Uterus (tissue), 4 donors: ENCODE measurements around the gene SLC2A5. TPM values are rescaled to one million over a fixed set of nuclear protein-coding genes. Genes with fewer than 3 reads are reported as not detected.
A peak's percentile ranks its signal among the peaks of the same experiment; 100 is the strongest.

ENCODE experiments used
- DNase-seq, 2 donors: peaks; one replicate each; pipeline ENCODE4 v3.0.0-alpha.2; 2019 to 2020
- H3K27ac ChIP-seq, 2 donors: fragments of 200-600 bp; sonication (generic); 1 replicate in 1 of 2; 2 replicates in 1 of 2; pipeline ENCODE4 v1.5.1; 2016 to 2018
- H3K27me3 ChIP-seq, 2 donors: fragments of 200-600 bp; sonication (generic); one replicate each; pipeline ENCODE4 v1.5.1; 2018 to 2019; ENCODE audit warnings: control low read depth in 1 of 2
- H3K36me3 ChIP-seq, 2 donors: fragments of 200-600 bp; sonication (generic); one replicate each; pipeline ENCODE4 v1.5.1; 2019; ENCODE audit warnings: control low read depth in 1 of 2
- H3K4me1 ChIP-seq, 2 donors: fragments of 200-600 bp; sonication (generic); one replicate each; pipeline ENCODE4 v1.5.1; 2018 to 2019; ENCODE audit warnings: control low read depth in 1 of 2
- H3K4me3 ChIP-seq, 2 donors: fragments of 200-600 bp; sonication (generic); 1 replicate in 1 of 2; 2 replicates in 1 of 2; pipeline ENCODE4 v1.5.1; 2018 to 2019; ENCODE audit warnings: mild to moderate bottlenecking in 1 of 2
- H3K9me3 ChIP-seq, 2 donors: fragments of 200-600 bp; sonication (generic); one replicate each; pipeline ENCODE4 v1.5.1; 2019; ENCODE audit warnings: control low read depth in 1 of 2
- CTCF ChIP-seq, 4 experiments: fragments of 200-600 bp in 2 of 4; fragments of 450-650 bp in 2 of 4; sonication (generic) in 2 of 4; IDR thresholded peaks; one replicate each; pipeline ENCODE4 v1.5.1; 2016 to 2019; ENCODE audit warnings: antibody characterized with exemption in 4 of 4, mild to moderate bottlenecking in 2 of 4, moderate library complexity in 1 of 4
- POLR2A ChIP-seq, 2 donors: fragments of 450-650 bp; IDR thresholded peaks; one replicate each; pipeline ENCODE4 v1.6.1; 2016; ENCODE audit warnings: antibody characterized with exemption in 2 of 2, mild to moderate bottlenecking in 1 of 2, moderate library complexity in 1 of 2
- intact Hi-C: fragments of 100-400 bp; cut with DNase I; formaldehyde crosslinking; loops from one replicate; pipeline ENCODE4 v1.15.1; 2023; ENCODE audit warnings: low total_unique reads
- total RNA-seq, 4 donors: library from RNA; depleted of rRNA in 3 of 4; stranded (reverse); fragments of >200 nt in 3 of 4; gene quantifications; one replicate each; pipeline versions ENCODE4 v1.1.0 to v1.2.4, GENCODE V29; 2014 to 2023
- donor health status: DM: yes; HTN: yes; CAD: no.

The SLC2A5 gene
- total RNA-seq, 4 donors from 2014 or later, result 1.1 to 2.4 TPM; not detected in 2

- intact Hi-C loops, result no loop called here
- Histone ChIP-seq H3K9me3 (no peaks in the 10 kb centered on the region), H3K27ac (no peak overlapping the region), H3K27me3 (no peaks in the 10 kb centered on the region), H3K36me3 (no peaks in the 10 kb centered on the region), H3K4me1 (no peaks in the 10 kb centered on the region), H3K4me3 (no peak overlapping the region)
- no peak for DNase-seq
- TF ChIP-seq CTCF (IDR thresholded peaks at IDR 0.05) (no peak), POLR2A (IDR thresholded peaks at IDR 0.05) (no peak)
Observed at GRCh38 chr1:9106286-9106685, 36.9 kb upstream of the SLC2A5 start.

- intact Hi-C loops, result no loop called here
- no peaks in the 10 kb centered on the region for H3K9me3 ChIP-seq
- H3K36me3 ChIP-seq, result no peaks in the 10 kb centered on the region
- H3K4me3 ChIP-seq, result no peak overlapping the region
- no peak overlapping the region for H3K27ac ChIP-seq
- H3K4me1 ChIP-seq, result no peaks in the 10 kb centered on the region
- DNase-seq, result no peak
- TF ChIP-seq CTCF (IDR thresholded peaks at IDR 0.05) (no peak), POLR2A (IDR thresholded peaks at IDR 0.05) (no peak)
- no peaks in the 10 kb centered on the region for H3K27me3 ChIP-seq
Observed at GRCh38 chr1:9105336-9105867, 36.0 kb upstream of the SLC2A5 start.

- H3K9me3 ChIP-seq, result no peaks in the 10 kb centered on the region
- no peak overlapping the region for H3K4me3 ChIP-seq
- H3K36me3 ChIP-seq, result no peaks in the 10 kb centered on the region
- intact Hi-C loops, result no loop called here
- H3K27me3 ChIP-seq, result no peaks in the 10 kb centered on the region
- no peak overlapping the region for H3K27ac ChIP-seq
- TF ChIP-seq CTCF (IDR thresholded peaks at IDR 0.05) (peak; percentile 45 to 57 (median 50)), POLR2A (IDR thresholded peaks at IDR 0.05) (no peak)
- peak in 1 of 2 donors; percentile 40 for DNase-seq
- no peaks in the 10 kb centered on the region for H3K4me1 ChIP-seq
Observed at GRCh38 chr1:9101510-9102146, 32.2 kb upstream of the SLC2A5 start.

GRCh38 chr1:9100471-9101043 lies 31.1 kb upstream of the SLC2A5 start:
- Histone ChIP-seq H3K27ac (no peak overlapping the region), H3K27me3 (no peaks in the 10 kb centered on the region), H3K4me3 (no peak overlapping the region), H3K4me1 (no peaks in the 10 kb centered on the region), H3K9me3 (no peaks in the 10 kb centered on the region), H3K36me3 (no peaks in the 10 kb centered on the region)
- TF ChIP-seq CTCF (IDR thresholded peaks at IDR 0.05) (no peak), POLR2A (IDR thresholded peaks at IDR 0.05) (no peak)
- no peak for DNase-seq
- intact Hi-C loops, result no loop called here

GRCh38 chr1:9099555-9099954 lies 30.1 kb upstream of the SLC2A5 start:
- no peaks in the 10 kb centered on the region for H3K9me3 ChIP-seq
- TF ChIP-seq POLR2A (IDR thresholded peaks at IDR 0.05) (no peak), CTCF (IDR thresholded peaks at IDR 0.05) (no peak)
- H3K4me1 ChIP-seq, result no peaks in the 10 kb centered on the region
- H3K27ac ChIP-seq, result no peak overlapping the region
- H3K4me3 ChIP-seq, result no peak overlapping the region
- intact Hi-C loops, result no loop called here
- H3K36me3 ChIP-seq, result no peaks in the 10 kb centered on the region
- H3K27me3 ChIP-seq, result no peaks in the 10 kb centered on the region
- DNase-seq, result no peak
